H1 (cell line): Measurements from ENCODE around the gene IQUB. TPM values are rescaled to one million over a fixed set of nuclear protein-coding genes. Genes with fewer than 3 reads are reported as not detected.

ENCODE experiments used
- BCL11A ChIP-seq, 2 experiments: IDR thresholded peaks; one replicate each; pipeline ENCODE4 v1.6.1; 2011; ENCODE audit warnings: low read depth in 2 of 2, low read length in 2 of 2, mild to moderate bottlenecking in 2 of 2
- CREB1 ChIP-seq: IDR thresholded peaks from 2 replicates; pipeline ENCODE4 v1.6.1; 2012; ENCODE audit warnings: inconsistent platforms
- SIN3A ChIP-seq, 2 experiments: IDR thresholded peaks in 1 of 2; conservative IDR thresholded peaks in 1 of 2; 2 replicates each; pipeline ENCODE4 v1.6.1; 2011 to 2012; ENCODE audit warnings: low read length in 2 of 2, improper control_type of control experiment in 1 of 2, low read depth in 1 of 2, mild to moderate bottlenecking in 1 of 2
- polyA plus RNA-seq, 7 experiments: library from polyadenylated mRNA; depleted of rRNA in 3 of 7; stranded (reverse) in 5 of 7; unstranded in 2 of 7; fragments of >200 nt in 5 of 7; fragments of 200-250 nt in 2 of 7; gene quantifications; 1 replicate in 5 of 7; 2 replicates in 1 of 7; 4 replicates in 1 of 7; pipeline versions ENCODE4 v1.2.1 to v1.2.3, GENCODE V29; 2011 to 2013; ENCODE audit warnings: missing spikeins in 2 of 7, mixed read lengths in 2 of 7
- total RNA-seq: library from RNA; stranded (reverse); fragmentation: NEBNext Ultra II Directional; extraction: Animal tissue kit (Norgen Biotek cat#: 25700); gene quantifications from 2 replicates; pipeline ENCODE4 v1.2.1, GENCODE V29; 2021

Gene IQUB
- total and polyA plus RNA-seq, 2 of the 8 experiments (the other 6 are each of a cell fraction or from before 2014, with no cell fraction given): 0.12 to 0.82 TPM

- TF ChIP-seq SIN3A (conservative IDR thresholded peaks at IDR 0.05 in 1 of 2, IDR thresholded peaks at IDR 0.05 in 1 of 2; ENCODE audit: low read depth in 1 of 2, low read length in 2 of 2) (no peak), CREB1 (no peak), BCL11A (IDR thresholded peaks at IDR 0.05; ENCODE audit: low read depth in 2 of 2, low read length in 2 of 2) (no peak)
Measured at GRCh38 chr7:123499211-123499970, 35.0 kb downstream of the IQUB start (continued).
